ENCODE data around the gene SFN. TPM values are rescaled to one million over a fixed set of nuclear protein-coding genes. Genes with fewer than 3 reads are reported as not detected.
A peak's percentile ranks its signal among the peaks of the same experiment; 100 is the strongest.

Gene SFN
- total RNA-seq, 1 donor from 2014 or later = 0.36 TPM

- H3K4me3 Mint-ChIP-seq (ENCODE audit: low read depth) = peak overlapping the region; percentile 92
- H3K4me1 Mint-ChIP-seq (ENCODE audit: low read depth) = peaks cover 28% of the 10 kb centered on the region
- TF ChIP-seq CTCF (IDR thresholded peaks at IDR 0.05; ENCODE audit: unreplicated experiment) = no peak
- H3K36me3 Mint-ChIP-seq (ENCODE audit: insufficient read depth) = no peaks in the 10 kb centered on the region
- H3K9me3 Mint-ChIP-seq (ENCODE audit: low read depth) = no peaks in the 10 kb centered on the region
- DNase-seq (ENCODE audit: low spot score, unreplicated experiment) = no peak
- H3K27ac Mint-ChIP-seq = peak overlapping the region; percentile 62
- H3K27me3 Mint-ChIP-seq = no peaks in the 10 kb centered on the region
These were observed 38.2 kb upstream of the SFN start for GRCh38 chr1:26824731-26825130.

DNA sequence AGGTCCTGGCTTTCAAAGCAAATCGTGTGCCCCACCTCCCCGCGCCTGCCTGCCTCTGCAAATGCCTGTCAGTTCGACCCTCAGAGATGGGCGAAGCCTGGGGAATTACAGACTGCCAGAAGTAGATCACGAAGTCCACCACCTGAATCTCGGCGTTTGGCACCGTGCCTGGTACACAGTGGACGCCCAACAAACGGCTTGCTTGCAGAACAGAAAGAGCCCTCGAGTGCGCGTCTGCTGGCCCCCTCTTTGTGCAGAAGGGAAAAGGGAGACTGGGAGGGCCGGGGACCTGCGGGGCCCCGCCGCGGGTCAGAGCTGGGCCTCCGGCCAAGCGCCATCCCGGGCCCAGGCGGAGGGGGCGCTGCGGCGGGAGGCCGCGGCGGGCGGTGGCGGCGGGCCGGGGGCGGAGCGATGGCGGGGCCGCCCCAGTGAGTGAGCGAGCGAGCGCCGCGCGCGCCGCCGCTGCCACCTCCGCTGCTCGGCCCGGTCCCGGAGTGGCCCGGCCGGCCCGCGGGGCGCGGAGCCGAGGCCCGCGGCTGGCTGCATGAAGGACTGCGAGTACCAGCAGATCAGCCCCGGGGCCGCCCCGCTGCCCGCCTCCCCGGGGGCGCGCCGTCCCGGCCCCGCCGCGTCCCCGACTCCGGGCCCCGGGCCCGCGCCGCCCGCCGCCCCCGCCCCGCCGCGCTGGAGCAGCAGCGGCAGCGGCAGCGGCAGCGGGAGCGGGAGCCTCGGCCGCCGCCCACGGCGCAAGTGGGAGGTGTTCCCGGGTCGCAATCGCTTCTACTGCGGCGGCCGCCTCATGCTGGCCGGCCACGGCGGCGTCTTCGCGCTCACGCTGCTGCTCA lies 36.5 kb upstream of the SFN start, which contains the start of gene ZDHHC18:
Gene ZDHHC18 (plus strand): TSS at position 428 of the 845 bp plus-strand sequence. CDS start 117 bp downstream, at position 545.
- H3K27me3 Mint-ChIP-seq = no peaks in the 10 kb centered on the region
- no peaks in the 10 kb centered on the region for H3K36me3 Mint-ChIP-seq (ENCODE audit: insufficient read depth)
- H3K27ac Mint-ChIP-seq = peak within 1 kb of the TSS; percentile 98
- TF ChIP-seq CTCF (IDR thresholded peaks at IDR 0.05; ENCODE audit: unreplicated experiment) = peak; percentile 61
- H3K4me3 Mint-ChIP-seq (ENCODE audit: low read depth) = peak within 1 kb of the TSS; percentile 92
- peak; percentile 68 for DNase-seq (ENCODE audit: low spot score, unreplicated experiment)
- peaks cover 34% of the 10 kb centered on the region for H3K4me1 Mint-ChIP-seq (ENCODE audit: low read depth)
- H3K9me3 Mint-ChIP-seq (ENCODE audit: low read depth) = no peaks in the 10 kb centered on the region

DNA sequence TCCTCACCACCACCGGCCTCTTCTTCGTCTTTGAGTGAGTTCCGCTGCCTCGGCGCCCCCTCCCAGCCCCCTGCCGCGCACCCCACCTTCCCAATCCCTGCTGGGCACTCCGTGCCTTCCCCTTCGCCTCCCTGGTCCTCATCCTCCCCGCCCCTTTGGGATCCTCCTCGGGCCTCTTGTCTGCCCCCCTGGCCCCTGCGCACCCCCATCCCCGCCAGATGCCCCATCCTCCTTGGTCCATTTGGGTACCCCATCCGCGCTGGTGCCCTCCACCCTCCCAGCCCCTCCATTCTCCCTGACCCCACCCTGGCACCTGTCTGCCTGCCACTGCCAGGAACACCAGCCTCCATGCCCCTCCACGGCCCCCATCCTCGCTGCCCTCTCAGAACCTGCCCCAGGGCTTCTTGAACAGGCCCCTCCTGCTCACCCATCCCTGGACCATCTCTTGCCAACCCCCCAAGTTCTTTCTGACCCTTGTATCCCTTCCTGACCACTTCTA lies 35.8 kb upstream of the SFN start:
- Mint-ChIP-seq H3K4me1 (ENCODE audit: low read depth) (peaks cover 39% of the 10 kb centered on the region), H3K27ac (no peak overlapping the region), H3K36me3 (ENCODE audit: insufficient read depth) (no peaks in the 10 kb centered on the region), H3K4me3 (ENCODE audit: low read depth) (peak overlapping the region; percentile 76), H3K9me3 (ENCODE audit: low read depth) (no peaks in the 10 kb centered on the region), H3K27me3 (no peaks in the 10 kb centered on the region)
- TF ChIP-seq CTCF (IDR thresholded peaks at IDR 0.05; ENCODE audit: unreplicated experiment) = no peak
- no peak for DNase-seq (ENCODE audit: low spot score, unreplicated experiment)

DNA sequence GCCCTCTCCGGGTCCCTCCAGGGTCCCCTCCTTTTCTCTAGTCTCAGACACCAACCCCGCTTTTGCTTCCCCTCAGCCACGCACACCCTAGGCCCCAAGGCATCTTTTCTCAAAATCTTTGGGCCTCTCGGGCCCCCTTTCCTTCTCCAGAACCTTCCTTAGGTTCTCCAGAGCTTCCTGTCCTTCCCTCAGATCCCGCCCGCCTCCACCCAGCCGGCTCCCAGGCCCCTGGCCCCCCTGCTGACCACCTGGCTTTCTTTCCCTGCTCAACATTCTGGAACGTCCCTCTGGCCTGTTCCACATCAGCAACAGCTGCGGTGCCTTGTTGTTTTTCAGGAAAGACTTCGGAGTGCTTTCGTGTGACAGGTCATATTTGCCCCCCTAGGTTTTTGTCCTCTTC lies 35.3 kb upstream of the SFN start:
- peak overlapping the region; percentile 75 for H3K27ac Mint-ChIP-seq
- no peak for DNase-seq (ENCODE audit: low spot score, unreplicated experiment)

More for the DNA sequence above, 35.3 kb upstream of the SFN start:
- H3K4me3 Mint-ChIP-seq (ENCODE audit: low read depth) = peak overlapping the region; percentile 76
- H3K9me3 Mint-ChIP-seq (ENCODE audit: low read depth) = no peaks in the 10 kb centered on the region
- H3K4me1 Mint-ChIP-seq (ENCODE audit: low read depth) = peaks cover 39% of the 10 kb centered on the region
- H3K36me3 Mint-ChIP-seq (ENCODE audit: insufficient read depth) = peaks cover 3% of the 10 kb centered on the region
- no peaks in the 10 kb centered on the region for H3K27me3 Mint-ChIP-seq
- TF ChIP-seq CTCF (IDR thresholded peaks at IDR 0.05; ENCODE audit: unreplicated experiment) = no peak

All from progenitor cell of endocrine pancreas (in vitro differentiated cells).